Measurements from ENCODE around the gene TNNC1.

- TF ChIP-seq POLR2AphosphoS5 (IDR thresholded peaks at IDR 0.05; ENCODE audit: low read depth, low read length) (no peak), POLR2A (IDR thresholded peaks at IDR 0.05; ENCODE audit: low read depth, low read length) (no peak), TAF1 (IDR thresholded peaks at IDR 0.05; ENCODE audit: low read depth, low read length) (no peak)
These were observed 44.6 kb upstream of the TNNC1 start for GRCh38 chr3:52498137-52499054.
